ENCODE measurements around the gene RTN4RL2.

DNA sequence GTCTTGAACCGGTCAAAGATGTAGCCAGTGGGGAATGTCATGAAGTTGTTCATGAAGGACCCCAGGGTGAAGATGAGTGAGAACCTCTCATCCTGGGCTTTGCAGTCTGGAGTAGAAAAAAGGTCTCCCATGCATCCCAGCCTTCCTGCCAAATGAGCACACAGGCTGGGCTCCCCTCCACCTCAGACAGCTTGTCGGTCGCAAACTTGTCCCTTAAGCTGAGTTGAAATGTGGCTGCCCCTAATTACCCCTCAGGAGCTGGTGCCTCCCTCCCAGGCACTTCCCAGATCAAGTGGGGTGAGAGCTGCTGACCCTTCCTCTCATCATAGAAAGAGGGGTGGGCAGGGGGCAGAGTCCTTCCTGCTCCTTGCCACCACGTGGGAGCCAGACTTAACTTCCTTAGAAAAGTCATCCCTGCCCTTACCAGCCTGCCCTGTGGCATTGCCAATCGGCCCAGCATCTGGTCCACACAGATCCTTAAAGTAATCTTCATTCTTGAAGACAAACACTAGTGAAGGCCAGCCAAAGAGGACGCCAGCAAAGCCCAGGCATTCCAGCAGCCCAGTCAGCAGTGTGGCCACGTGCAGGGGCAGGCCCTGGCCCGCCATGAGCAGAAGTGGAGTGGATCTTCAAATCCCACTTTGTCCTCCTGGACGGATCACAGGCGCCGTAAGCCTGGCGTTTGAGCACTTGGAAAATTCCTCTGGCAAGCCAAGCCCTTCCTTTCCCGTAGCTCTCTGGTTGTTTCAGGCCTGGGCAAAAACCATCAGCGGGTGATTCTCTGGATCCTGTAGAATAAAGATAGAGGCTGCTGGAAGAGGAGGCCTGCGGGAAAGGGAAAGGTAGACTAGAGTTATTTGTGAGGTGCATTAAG is 34.5 kb upstream of the RTN4RL2 start:
- TF ChIP-seq, protein P1, sequence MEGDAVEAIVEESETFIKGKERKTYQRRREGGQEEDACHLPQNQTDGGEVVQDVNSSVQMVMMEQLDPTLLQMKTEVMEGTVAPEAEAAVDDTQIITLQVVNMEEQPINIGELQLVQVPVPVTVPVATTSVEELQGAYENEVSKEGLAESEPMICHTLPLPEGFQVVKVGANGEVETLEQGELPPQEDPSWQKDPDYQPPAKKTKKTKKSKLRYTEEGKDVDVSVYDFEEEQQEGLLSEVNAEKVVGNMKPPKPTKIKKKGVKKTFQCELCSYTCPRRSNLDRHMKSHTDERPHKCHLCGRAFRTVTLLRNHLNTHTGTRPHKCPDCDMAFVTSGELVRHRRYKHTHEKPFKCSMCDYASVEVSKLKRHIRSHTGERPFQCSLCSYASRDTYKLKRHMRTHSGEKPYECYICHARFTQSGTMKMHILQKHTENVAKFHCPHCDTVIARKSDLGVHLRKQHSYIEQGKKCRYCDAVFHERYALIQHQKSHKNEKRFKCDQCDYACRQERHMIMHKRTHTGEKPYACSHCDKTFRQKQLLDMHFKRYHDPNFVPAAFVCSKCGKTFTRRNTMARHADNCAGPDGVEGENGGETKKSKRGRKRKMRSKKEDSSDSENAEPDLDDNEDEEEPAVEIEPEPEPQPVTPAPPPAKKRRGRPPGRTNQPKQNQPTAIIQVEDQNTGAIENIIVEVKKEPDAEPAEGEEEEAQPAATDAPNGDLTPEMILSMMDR (IDR thresholded peaks at IDR 0.05), result no peak
- TF ChIP-seq JUN (CRISPR knock-in tag; IDR thresholded peaks at IDR 0.05), result no peak

Measured in WTC11 (cell line).